Osteoblast (primary cell): ENCODE results near the gene CASQ2. TPM values are rescaled to one million over a fixed set of nuclear protein-coding genes. Genes with fewer than 3 reads are reported as not detected.

Experiments used
- DNase-seq: peaks from one replicate; pipeline ENCODE4 v3.0.0; 2011; ENCODE audit warnings: low spot score, mixed read lengths; ENCODE audit not compliant: insufficient read length; ENCODE audit errors: missing footprints
- H2AFZ ChIP-seq: 2 replicates; pipeline ENCODE4 v1.6.0; 2011; ENCODE audit warnings: mild to moderate bottlenecking, low read length
- H3K27ac ChIP-seq: 2 replicates; pipeline ENCODE4 v1.5.1; 2011; ENCODE audit warnings: mild to moderate bottlenecking, low read depth, low read length, moderate library complexity
- H3K27me3 ChIP-seq: 2 replicates; pipeline ENCODE4 v1.6.0; 2012; ENCODE audit warnings: mild to moderate bottlenecking, control low read depth, inconsistent platforms, low read length, moderate library complexity; ENCODE audit not compliant: insufficient read depth
- H3K36me3 ChIP-seq: 2 replicates; pipeline ENCODE4 v1.5.1; 2011; ENCODE audit warnings: mild to moderate bottlenecking, low read length, control low read depth, moderate library complexity; ENCODE audit not compliant: insufficient read depth
- H3K4me1 ChIP-seq: 2 replicates; pipeline ENCODE4 v1.5.1; 2011; ENCODE audit warnings: mild to moderate bottlenecking, low read length, control low read depth, moderate library complexity; ENCODE audit not compliant: insufficient read depth
- H3K4me2 ChIP-seq: 2 replicates; pipeline ENCODE4 v1.6.0; 2011; ENCODE audit warnings: mild to moderate bottlenecking, low read length; ENCODE audit not compliant: insufficient read depth
- H3K4me3 ChIP-seq: fragments of 200-600 bp; sonication (generic); 3 replicates; pipeline ENCODE4 v1.5.1; 2012; ENCODE audit warnings: mild to moderate bottlenecking, low read length, inconsistent platforms; ENCODE audit not compliant: insufficient read depth
- H3K79me2 ChIP-seq: 2 replicates; pipeline ENCODE4 v1.6.0; 2012; ENCODE audit warnings: mild to moderate bottlenecking, low read length, control low read depth, inconsistent platforms; ENCODE audit not compliant: insufficient read depth
- H3K9me3 ChIP-seq: 2 replicates; pipeline ENCODE4 v1.5.1; 2011; ENCODE audit warnings: low read depth, low read length, control low read depth
- H4K20me1 ChIP-seq: 2 replicates; pipeline ENCODE4 v1.6.0; 2012; ENCODE audit warnings: mild to moderate bottlenecking, low read length, control low read depth; ENCODE audit not compliant: insufficient read depth
- CTCF ChIP-seq: IDR thresholded peaks from 2 replicates; pipeline ENCODE4 v1.5.1; 2011; ENCODE audit warnings: mild to moderate bottlenecking, low read depth, low read length, moderate library complexity; ENCODE audit errors: extremely low read depth
- total RNA-seq: library from RNA; depleted of rRNA; stranded (reverse); fragments of >200 nt; gene quantifications from 2 replicates; pipeline ENCODE4 v1.2.3, GENCODE V29; 2012

Gene CASQ2
- total RNA-seq, 1 donor = not detected

- no peak overlapping the region for H3K27ac ChIP-seq
- peak; percentile 53 for TF ChIP-seq CTCF
- no peaks in the 10 kb centered on the region for H3K79me2 ChIP-seq
- H2AFZ ChIP-seq = no peak overlapping the region
- no peaks in the 10 kb centered on the region for H3K4me1 ChIP-seq
- no peak for DNase-seq
- H3K4me2 ChIP-seq = no peak overlapping the region
- no peaks in the 10 kb centered on the region for H4K20me1 ChIP-seq
- no peaks in the 10 kb centered on the region for H3K9me3 ChIP-seq
- no peak overlapping the region for H3K4me3 ChIP-seq
- H3K27me3 ChIP-seq = peaks cover 3% of the 10 kb centered on the region
- no peaks in the 10 kb centered on the region for H3K36me3 ChIP-seq
These were observed 4.0 kb downstream of the CASQ2 start for GRCh38 chr1:115764541-115764940.

GRCh38 chr1:115762779-115763178, 5.7 kb downstream of the CASQ2 start:
- H4K20me1 ChIP-seq = no peaks in the 10 kb centered on the region
- H3K36me3 ChIP-seq = no peaks in the 10 kb centered on the region
- TF ChIP-seq CTCF = no peak
- no peak for DNase-seq
- H3K27ac ChIP-seq = no peak overlapping the region
- no peaks in the 10 kb centered on the region for H3K4me1 ChIP-seq
- H3K4me2 ChIP-seq = no peak overlapping the region
- H3K9me3 ChIP-seq = no peaks in the 10 kb centered on the region
- no peak overlapping the region for H3K4me3 ChIP-seq
- H3K27me3 ChIP-seq = peaks cover under 1% of the 10 kb centered on the region
- H3K79me2 ChIP-seq = no peaks in the 10 kb centered on the region
- H2AFZ ChIP-seq = no peak overlapping the region

DNA sequence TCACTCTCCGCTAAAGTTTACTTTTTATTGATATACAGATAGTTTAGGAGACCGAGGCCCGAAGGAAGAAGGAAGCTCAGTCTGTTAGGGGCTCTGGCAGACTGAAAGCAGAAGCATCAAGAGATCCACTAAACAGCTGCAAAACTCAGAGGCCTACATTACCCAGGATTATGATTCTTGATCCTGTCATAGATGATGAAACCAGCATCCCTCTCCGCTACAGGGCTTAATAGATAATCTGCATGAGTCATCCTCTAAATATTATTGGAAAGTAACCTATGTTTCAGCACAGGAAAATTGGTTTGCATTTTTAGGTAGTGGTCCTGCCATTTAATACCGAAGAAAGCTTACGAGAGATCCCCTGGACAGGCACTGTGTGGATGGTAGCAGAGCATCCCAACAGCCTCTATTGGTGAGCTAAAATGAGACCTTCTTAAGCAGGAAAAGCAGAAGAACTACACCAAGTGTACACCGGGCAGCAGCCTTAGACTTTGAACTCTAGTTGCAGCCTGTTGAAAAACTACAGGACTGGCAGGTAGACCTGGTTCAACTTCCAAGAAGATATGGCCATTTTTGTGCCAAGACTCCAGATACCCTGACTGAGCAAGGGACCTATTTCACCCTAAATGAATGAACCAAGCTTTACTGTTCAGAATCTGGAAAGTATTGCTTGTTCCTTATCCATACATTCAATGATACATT, 6.8 kb downstream of the CASQ2 start:
- no peak for TF ChIP-seq CTCF
- DNase-seq = no peak
- no peak overlapping the region for H3K4me3 ChIP-seq
- no peaks in the 10 kb centered on the region for H4K20me1 ChIP-seq
- no peaks in the 10 kb centered on the region for H3K4me1 ChIP-seq
- no peaks in the 10 kb centered on the region for H3K9me3 ChIP-seq
- no peak overlapping the region for H3K4me2 ChIP-seq
- H3K27ac ChIP-seq = no peak overlapping the region
- no peaks in the 10 kb centered on the region for H3K79me2 ChIP-seq
- H3K27me3 ChIP-seq = peaks cover 6% of the 10 kb centered on the region
- no peak overlapping the region for H2AFZ ChIP-seq
- H3K36me3 ChIP-seq = no peaks in the 10 kb centered on the region

DNA sequence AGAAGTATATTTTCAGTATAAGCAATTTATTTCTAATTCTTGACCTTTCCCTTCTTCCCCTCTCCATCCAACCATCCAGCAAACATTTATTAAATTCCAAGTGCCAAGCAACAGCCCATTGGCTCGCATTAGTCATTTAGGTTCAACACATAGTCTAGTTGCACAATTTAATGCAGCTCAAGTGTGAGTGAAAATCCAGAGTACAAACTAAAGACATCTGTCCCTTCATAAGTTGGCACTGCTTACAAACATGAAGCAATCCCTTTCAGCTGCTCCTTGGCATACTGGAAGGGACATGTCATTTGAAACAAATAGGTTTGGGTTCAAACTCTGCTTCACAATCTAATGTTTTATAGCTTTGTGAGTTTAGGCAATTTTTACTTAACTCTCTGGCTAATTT, 10.7 kb downstream of the CASQ2 start:
- Histone ChIP-seq H3K27me3 (peaks cover 27% of the 10 kb centered on the region), H3K27ac (no peak overlapping the region), H3K4me1 (no peaks in the 10 kb centered on the region), H3K9me3 (no peaks in the 10 kb centered on the region), H2AFZ (no peak overlapping the region), H3K4me3 (no peak overlapping the region), H3K79me2 (no peaks in the 10 kb centered on the region), H3K4me2 (no peak overlapping the region), H3K36me3 (no peaks in the 10 kb centered on the region), H4K20me1 (no peaks in the 10 kb centered on the region)
- no peak for DNase-seq
- no peak for TF ChIP-seq CTCF
